Right renal cortex interstitium (tissue), 3 donors: ENCODE results near the gene SCPEP1. TPM values are rescaled to one million over a fixed set of nuclear protein-coding genes. Genes with fewer than 3 reads are reported as not detected.
A peak's percentile ranks its signal among the peaks of the same experiment; 100 is the strongest.

Source experiments
- DNase-seq, 3 donors: peaks; one replicate each; pipeline ENCODE4 v3.0.0-alpha.2; 2013; ENCODE audit warnings: low read depth in 3 of 3, low spot score in 2 of 3
- polyA plus RNA-seq, 3 donors: library from polyadenylated mRNA; unstranded; fragments of 120-200 nt; gene quantifications; one replicate each; pipeline ENCODE4 v1.2.1, GENCODE V29; 2013; ENCODE audit not compliant: insufficient read length in 3 of 3

SCPEP1 gene
- polyA plus RNA-seq, 3 donors: 88.1 to 124 (median 99.5) TPM

DNA sequence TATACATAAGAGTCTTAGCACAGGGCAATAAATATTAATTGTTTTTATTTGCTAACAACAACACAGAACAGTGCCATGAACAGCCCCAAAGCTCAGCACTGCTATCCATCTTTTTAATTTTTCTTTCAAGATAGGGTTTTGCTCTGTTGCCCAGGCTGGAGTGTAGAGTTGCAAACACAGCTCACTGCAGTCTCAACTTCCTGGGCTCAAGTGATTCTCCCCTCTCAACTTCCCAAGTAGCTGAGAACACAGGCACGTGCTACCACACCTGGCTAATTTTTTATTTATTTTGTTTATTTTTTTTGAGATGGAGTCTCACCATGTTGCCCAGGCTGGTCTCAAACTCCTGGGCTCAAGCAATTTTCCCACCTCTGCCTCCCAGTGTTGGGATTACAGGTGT lies 59.5 kb downstream of the SCPEP1 start:
- DNase-seq: no peak

DNA sequence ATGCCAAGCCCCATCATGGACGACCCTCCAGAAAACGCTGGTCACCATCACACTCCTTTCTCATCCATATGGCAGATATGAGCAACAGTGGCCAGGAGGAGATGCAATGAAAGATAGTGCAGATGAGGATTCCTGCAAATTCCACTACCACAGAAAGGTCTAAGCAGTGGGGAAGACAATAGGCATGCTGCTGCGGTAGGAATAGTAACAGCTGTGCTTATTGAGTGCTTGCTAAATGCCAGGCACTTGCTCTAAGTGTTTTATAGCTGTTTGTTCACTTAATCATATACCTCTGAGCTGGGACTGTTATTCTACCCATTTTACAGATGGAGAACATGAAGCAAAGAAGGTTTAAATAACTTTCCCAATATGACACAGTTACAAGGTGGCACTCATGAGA lies 60.6 kb downstream of the SCPEP1 start:
- DNase-seq: no peak

DNA sequence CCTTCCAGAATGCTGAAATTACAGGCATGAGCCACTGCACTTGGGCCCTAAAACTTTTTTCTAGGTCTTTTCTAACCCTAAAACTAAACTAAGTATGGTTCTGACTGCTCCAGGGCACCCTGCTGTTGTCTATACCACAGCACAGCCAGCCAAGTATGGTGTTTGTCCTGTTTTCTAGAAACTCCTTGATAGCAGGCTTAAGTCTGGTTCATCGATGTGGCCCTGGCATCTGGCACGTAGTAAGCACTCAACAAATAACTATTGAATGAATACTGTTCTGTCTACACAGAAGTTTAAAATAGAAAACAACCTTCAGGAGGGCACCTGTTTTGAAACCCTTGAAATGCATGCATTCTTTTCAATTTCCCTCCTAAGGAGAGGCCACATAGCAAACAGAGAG lies 62.6 kb downstream of the SCPEP1 start:
- no peak for DNase-seq

DNA sequence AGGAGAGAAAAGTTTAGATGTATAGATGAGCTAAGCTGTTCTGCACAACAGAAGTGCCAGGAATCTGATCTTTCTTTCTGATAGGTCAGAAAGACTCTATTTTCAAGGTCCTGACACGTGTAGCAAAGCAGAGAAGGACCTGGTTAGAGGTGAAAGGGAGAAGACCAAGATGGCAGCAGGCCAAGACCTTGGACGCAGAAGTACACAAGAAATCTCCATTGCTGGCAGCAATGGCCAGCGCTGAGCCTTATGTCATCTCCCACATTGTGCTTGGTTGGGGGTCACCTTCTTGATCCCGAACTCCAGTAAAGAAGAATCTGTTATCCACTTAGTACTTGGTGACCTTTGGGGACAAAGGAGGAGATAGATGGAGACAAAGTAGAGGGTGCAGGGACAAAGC lies 65.3 kb downstream of the SCPEP1 start:
- no peak for DNase-seq

DNA sequence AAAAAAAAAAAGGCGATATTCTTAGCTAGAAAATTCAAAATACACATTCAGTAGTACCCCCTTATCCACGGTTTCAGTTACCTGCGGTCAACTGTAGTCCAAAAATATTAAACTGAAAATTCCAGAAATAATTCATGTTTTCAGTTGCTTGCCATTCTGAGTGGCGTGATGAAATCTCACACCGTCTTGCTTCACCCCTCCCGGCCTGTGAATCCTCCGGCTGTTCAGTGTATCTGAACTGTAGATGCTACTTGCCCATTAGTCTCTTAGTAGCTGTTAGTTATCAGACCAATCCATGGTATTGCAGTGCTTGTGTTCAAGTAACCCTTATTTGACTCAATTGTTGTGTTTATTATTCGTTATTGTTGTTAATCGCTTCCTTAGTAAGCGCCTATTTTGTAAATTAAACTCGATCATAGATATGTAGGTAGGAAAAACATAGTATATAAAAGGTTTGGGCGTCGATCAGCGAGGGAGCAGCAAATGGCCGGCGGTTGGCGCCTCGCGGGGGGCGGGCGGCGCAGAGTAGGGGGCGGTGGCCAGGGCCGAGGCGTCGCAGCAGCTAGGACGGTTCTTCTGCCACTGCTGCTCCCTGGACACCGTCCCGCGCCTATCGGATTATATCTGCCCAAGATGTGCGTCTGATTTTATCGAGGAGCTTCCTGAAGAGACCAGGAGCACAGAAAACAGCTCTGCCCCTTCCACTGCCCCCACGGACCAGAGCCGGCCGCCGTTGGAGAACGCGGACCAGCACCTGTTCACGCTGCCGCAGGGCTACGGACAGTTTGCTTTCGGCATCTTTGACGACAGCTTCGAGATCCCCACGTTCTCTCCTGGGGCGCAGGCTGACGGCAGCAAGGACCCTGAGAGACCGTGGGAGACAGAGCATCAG lies 67.3 kb downstream of the SCPEP1 start:
- no peak for DNase-seq

DNA sequence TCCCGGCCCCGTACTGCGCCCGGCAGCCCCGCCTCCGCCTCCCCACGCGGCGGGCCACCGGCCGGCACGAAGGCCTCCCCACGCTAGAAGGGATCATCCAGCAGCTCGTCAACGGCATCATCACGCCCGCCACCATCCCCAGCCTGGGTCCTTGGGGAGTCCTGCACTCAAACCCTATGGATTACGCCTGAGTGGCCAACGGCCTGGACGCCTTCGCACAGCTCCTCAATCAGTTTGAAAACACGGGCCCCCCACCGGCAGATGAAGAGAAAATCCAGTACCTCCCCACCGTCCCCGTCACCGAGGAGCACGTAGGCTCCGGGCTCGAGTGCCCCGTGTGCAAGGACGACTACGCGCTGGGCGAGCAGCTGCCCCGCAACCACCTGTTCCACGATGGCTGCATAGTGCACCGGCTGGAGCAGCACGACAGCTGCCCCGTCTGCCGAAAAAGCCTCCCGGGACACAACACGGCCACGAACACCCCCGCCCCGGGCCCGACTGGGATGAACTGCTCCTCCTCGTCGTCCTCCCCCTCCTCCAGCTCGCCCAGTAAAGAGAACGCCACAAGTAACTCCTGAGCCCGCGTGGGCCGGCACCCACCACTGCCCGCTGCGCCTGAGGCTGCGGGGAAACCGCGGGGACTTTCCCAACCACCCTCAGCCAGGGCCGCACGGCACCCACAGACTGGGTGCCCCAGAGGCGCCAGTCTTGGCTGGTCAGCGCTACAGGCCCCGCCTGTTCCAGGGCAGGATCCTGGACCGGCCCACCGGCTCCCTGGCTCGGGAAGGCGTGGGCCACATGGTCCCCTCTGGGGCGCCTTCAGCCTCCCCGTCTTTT lies 68.2 kb downstream of the SCPEP1 start:
- no peak for DNase-seq

DNA sequence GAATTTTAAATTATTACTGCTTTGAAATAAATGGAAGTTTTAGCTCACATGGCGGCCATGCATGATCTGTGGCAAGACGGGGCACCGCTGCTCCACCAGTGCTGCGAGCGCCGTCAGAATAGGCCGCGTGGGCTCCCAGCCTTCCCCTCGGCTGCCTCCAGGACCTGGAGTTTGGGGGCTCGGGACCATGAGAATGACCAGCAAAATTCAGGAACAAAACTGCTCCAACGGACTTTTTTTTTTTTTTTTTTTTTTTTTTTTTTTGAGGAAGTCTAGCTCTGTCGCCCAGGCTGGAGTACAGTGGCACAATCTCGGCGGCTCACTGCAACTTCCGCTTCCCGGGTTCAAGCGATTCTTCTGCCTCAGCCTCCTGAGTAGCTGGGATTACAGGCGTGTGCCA lies 68.8 kb downstream of the SCPEP1 start:
- no peak for DNase-seq

DNA sequence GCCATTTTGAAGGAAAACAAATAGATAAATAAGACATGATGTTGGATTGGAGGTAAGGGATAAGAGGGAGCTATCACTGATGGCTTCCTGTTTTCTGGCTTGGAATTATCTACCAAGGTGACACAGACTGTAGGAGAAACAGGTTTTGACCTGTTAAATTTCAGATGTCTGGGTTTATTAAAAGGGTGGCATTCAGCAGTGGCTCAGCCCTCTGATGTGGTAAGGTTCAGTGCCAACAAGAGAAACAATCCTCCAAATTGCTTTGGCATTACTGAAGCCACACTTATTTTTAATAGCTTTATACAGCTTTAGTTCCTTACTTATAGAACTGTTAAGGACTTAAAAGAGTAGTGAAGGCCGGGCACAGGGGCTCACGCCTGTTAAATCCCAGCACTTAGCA lies 70.2 kb downstream of the SCPEP1 start:
- DNase-seq: no peak

DNA sequence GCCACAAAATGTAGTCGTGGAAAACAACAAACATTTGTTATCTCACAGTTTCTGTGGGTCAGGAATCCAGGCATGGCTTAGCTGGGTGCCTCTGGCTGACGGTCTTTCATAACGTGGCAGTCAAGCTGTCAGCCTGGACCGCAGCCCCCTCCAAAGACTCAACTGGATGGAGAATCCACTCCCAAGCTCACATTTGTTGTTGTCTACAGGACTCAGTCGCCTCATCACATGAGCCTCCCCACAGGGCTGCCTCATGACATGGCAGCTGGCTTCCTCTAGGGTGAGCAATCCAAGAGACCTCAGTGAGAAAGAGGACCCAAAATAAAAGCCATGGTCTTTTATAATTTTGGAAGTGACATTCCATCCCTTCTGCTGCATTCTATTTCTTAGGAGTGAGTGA lies 72.4 kb downstream of the SCPEP1 start:
- DNase-seq: no peak

DNA sequence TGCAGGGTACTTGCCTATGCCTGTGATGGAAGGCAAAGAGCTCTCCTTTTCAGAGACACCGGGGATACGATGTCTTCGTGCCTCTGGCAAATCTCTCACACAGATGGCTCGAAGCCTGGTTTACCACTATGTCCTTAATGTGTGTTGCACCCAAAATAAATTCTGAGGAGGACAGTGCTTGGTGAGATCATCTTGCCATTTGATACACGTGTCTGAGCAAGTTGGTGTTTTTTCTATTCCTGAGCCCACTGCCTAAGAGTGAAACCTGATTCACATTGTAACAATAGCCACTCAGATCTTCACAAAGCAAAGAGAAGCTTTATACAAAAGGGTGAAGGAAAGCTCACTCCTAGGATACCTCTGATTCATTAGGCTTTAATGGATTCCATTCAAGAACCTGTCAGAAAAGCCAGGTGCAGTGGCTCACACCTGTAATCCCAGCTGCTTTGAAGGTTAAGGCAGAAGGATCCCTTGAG lies 74.0 kb downstream of the SCPEP1 start:
- DNase-seq: peak in 1 of 3 donors; percentile 35

Other genes with a start within 250 kb of the SCPEP1 start
- 1 to 10 TPM; 1.1 to 1.3 (median 1.2) TPM for gene C17orf67, start 144.2 kb upstream of the SCPEP1 start, polyA plus RNA-seq
- 1 to 10 TPM; 3.2 to 3.5 (median 3.4) TPM for gene DGKE, start 144.0 kb upstream of the SCPEP1 start, polyA plus RNA-seq
- gene TRIM25, start 64.1 kb upstream of the SCPEP1 start, polyA plus RNA-seq: 10 to 100 TPM; 30.5 to 34.1 (median 32.0) TPM
- 10 to 100 TPM; 33.3 to 36.4 (median 34.5) TPM for gene COIL, start 17.1 kb upstream of the SCPEP1 start, polyA plus RNA-seq
- 10 to 100 TPM; 37.4 to 38.9 (median 38.4) TPM for gene AKAP1, start 107.1 kb downstream of the SCPEP1 start, polyA plus RNA-seq